Measurements from ENCODE around the gene EYS.

The EYS gene

DNA sequence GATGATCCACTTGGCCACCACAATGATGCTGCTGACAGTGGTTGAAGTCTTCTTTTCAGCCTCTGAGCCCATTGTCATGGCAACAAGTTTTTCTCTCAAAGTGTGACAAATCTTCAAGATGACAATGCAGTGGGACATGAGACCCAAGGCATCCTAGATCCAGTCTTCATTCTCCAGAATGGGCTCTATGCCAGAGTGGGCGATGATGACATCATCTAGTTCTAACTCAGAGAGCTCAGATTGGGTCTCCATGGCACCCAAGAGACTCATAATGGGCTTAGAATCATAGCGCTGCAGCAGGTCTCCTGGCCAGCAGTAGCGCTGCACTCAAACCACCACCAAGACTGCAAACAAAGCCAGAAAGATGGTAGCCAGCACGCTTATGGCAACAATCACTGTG, 973.6 kb downstream of the EYS start:
- Mint-ChIP-seq H3K27ac (no peak overlapping the region), H3K27me3 (ENCODE audit: low read depth, poor library complexity) (no peaks in the 10 kb centered on the region), H3K36me3 (ENCODE audit: low read depth) (no peaks in the 10 kb centered on the region), H3K4me3 (no peak overlapping the region), H3K4me1 (no peaks in the 10 kb centered on the region), H3K9me3 (peaks cover 11% of the 10 kb centered on the region)
- no peak for DNase-seq
- TF ChIP-seq, protein P1, sequence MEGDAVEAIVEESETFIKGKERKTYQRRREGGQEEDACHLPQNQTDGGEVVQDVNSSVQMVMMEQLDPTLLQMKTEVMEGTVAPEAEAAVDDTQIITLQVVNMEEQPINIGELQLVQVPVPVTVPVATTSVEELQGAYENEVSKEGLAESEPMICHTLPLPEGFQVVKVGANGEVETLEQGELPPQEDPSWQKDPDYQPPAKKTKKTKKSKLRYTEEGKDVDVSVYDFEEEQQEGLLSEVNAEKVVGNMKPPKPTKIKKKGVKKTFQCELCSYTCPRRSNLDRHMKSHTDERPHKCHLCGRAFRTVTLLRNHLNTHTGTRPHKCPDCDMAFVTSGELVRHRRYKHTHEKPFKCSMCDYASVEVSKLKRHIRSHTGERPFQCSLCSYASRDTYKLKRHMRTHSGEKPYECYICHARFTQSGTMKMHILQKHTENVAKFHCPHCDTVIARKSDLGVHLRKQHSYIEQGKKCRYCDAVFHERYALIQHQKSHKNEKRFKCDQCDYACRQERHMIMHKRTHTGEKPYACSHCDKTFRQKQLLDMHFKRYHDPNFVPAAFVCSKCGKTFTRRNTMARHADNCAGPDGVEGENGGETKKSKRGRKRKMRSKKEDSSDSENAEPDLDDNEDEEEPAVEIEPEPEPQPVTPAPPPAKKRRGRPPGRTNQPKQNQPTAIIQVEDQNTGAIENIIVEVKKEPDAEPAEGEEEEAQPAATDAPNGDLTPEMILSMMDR (IDR thresholded peaks at IDR 0.05), result no peak

DNA sequence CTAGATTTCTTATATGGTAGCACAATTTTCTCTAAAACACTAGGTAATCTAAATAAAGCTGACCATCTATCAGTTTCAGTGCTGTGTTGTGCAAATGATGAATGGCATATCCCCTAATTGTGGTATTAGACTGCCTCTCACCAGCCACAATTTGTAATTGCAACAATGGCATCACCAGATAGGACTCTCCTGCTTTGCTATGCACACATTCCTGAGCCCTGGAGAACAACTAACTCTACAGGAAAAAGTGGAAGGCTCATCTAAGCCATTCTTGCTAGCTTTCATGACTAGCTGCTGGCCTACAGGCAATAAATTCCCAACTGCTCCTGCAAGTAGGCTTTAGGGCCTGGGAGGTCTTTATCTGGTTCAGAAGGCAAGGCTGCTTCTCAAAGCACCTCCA, 974.1 kb downstream of the EYS start:
- no peak for DNase-seq
- Mint-ChIP-seq H3K9me3 (peaks cover 12% of the 10 kb centered on the region), H3K36me3 (ENCODE audit: low read depth) (no peaks in the 10 kb centered on the region), H3K4me3 (no peak overlapping the region), H3K4me1 (no peaks in the 10 kb centered on the region), H3K27ac (no peak overlapping the region), H3K27me3 (ENCODE audit: low read depth, poor library complexity) (no peaks in the 10 kb centered on the region)
- TF ChIP-seq, protein P1 (IDR thresholded peaks at IDR 0.05), result no peak

DNA sequence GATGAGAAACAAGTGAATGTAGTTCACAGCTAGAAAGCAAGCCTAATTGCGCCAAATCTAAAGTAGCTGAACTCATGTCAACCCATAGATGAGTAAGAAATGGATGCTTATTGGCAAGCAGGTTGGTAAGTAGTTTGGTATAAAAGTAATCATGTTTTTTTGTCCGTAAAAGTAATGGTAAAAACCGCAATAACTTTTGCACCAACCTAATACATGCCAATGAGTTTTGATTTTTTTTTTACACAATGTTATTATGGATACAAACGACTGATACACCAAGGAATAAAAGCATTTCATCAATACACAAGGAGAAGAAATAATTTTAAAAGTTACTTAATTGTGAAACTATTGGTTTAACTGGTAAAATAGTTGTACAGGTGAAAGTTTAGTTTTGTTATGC, 977.5 kb downstream of the EYS start:
- Mint-ChIP-seq H3K36me3 (ENCODE audit: low read depth) (no peaks in the 10 kb centered on the region), H3K9me3 (peaks cover 12% of the 10 kb centered on the region), H3K27me3 (ENCODE audit: low read depth, poor library complexity) (no peaks in the 10 kb centered on the region), H3K4me3 (no peak overlapping the region), H3K27ac (no peak overlapping the region), H3K4me1 (no peaks in the 10 kb centered on the region)
- no peak for DNase-seq
- TF ChIP-seq, protein P1 (IDR thresholded peaks at IDR 0.05), result no peak

DNA sequence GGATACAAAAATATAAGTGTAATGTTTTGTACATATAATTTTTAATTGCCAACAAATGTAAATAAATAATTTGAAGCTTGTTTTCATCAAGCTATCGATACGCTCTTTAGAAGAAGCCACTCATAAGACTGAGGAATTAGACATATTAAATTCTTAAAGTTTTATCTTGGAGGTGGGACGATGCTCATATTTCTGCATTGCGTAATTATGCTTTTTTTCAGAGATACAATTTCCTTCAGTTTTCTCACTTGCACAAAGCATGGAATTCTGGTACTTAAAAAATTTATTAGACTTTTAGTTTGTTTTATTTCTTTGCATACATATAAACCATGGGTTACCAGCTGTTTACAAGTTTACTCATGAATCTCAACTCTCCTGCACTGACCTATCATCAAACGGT, 980.0 kb downstream of the EYS start:
- Mint-ChIP-seq H3K27me3 (ENCODE audit: low read depth, poor library complexity) (no peaks in the 10 kb centered on the region), H3K4me1 (no peaks in the 10 kb centered on the region), H3K4me3 (no peak overlapping the region), H3K27ac (no peak overlapping the region), H3K9me3 (peaks cover 12% of the 10 kb centered on the region), H3K36me3 (ENCODE audit: low read depth) (no peaks in the 10 kb centered on the region)
- no peak for DNase-seq
- TF ChIP-seq, protein P1 (IDR thresholded peaks at IDR 0.05), result no peak

DNA sequence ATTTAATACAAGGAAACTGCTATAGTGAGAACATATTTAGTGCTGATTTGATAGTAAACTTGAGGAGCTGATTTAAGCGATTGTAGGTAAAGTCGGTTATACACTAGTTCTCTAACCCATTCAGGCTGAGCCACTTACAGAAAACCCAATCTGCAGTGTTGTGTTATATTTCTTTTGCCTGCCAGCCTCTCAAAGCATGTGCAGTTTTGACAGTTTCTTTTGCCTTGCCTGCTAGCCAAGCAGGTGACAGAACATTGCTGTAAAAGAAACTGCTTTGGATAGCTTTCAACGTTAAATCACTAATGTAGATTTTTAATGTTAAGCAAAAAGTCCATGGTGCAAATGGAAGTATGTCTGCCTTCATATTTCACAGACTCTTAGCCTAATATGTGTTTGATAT, 982.9 kb downstream of the EYS start:
- TF ChIP-seq, protein P1 (IDR thresholded peaks at IDR 0.05), result no peak
- H3K36me3 Mint-ChIP-seq (ENCODE audit: low read depth), result no peaks in the 10 kb centered on the region
- no peaks in the 10 kb centered on the region for H3K27me3 Mint-ChIP-seq (ENCODE audit: low read depth, poor library complexity)

DNA sequence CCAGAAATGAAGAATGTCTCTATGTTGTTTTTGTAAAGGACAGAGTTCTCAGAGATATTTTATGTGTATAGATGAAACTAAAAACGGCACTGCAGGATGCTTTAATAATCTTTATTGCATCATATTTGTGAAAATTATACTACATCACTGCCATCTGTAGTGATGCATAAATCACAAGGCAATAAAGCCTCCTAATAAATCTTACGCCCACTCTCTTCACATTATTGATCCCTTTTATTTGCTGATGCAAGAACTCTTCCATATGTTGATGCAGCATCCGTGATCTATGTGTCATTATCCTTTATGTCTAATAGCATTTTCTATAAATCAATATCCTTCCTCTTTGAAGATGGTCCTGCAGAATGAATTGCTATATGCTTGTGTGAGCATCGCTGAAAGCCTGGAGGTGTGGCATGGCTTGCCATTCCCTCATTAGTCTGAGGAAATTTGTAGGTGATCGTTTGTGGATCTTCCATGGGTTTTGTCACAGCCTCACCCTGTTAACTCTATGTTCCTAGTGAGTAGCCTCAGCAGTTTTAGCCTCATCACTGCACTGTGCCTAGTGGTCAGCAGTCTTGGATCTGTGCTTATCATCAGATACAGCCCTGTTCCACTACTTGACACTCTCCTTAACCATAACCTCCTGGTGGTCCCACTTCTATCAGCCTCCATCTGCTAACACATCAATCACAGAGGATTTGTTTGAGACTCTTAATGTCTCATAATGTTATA, 983.5 kb downstream of the EYS start:
- no peaks in the 10 kb centered on the region for H3K27me3 Mint-ChIP-seq (ENCODE audit: low read depth, poor library complexity)
- no peak overlapping the region for H3K27ac Mint-ChIP-seq

More for the DNA sequence above, 982.9 kb downstream of the EYS start:
- H3K9me3 Mint-ChIP-seq, result peaks cover 7% of the 10 kb centered on the region
- H3K4me1 Mint-ChIP-seq, result no peaks in the 10 kb centered on the region
- no peak overlapping the region for H3K27ac Mint-ChIP-seq
- DNase-seq, result no peak
- H3K4me3 Mint-ChIP-seq, result no peak overlapping the region

More for the DNA sequence above, 983.5 kb downstream of the EYS start:
- TF ChIP-seq, protein P1 (IDR thresholded peaks at IDR 0.05), result no peak
- H3K4me3 Mint-ChIP-seq, result no peak overlapping the region
- H3K4me1 Mint-ChIP-seq, result no peaks in the 10 kb centered on the region
- no peaks in the 10 kb centered on the region for H3K36me3 Mint-ChIP-seq (ENCODE audit: low read depth)
- H3K9me3 Mint-ChIP-seq, result peaks cover under 1% of the 10 kb centered on the region
- no peak for DNase-seq
